ENCODE results near the gene AMPD2.

The AMPD2 gene

DNA sequence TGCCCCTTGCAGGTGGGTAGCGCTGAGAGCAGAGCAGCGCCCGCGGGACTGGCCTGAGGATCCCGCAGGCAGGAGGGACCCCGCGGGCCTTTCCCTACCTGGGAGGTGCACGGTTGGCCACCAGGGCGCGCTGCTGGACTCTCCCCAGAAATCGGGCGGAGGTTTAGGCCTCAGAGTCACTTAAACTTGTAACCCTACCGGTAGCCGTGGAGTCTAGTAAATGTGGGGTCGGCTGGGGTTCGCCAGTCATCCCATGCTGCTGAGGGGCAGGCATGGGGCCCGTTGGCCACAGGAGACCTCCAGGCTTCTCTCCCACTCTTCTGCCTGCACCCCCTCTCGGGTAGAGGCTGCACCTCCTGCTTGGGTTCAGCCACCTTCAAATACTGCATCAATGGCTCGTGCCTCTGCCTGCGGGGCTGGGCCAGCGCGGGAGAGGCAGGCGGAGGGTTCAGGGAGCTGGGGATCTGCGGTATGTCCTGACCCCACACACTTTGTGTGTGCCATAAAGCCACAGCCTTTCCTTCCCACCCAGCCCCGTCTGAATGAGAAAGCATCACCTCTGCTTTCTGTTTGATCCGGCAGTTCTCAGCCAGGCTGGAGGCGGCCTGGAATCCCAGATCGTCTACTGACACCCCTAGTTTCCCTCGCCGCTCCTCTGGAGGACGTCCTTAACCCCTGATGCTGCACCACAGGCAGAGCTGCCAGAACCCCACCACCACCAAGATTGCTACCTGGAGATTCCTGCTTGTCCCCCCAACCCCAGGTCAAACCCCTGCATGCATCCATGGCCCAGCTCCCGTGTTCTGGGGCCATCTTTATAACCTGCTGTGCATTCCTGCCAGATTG is 24.0 kb downstream of the AMPD2 start:
- no peaks in the 10 kb centered on the region for H3K27me3 ChIP-seq (ENCODE audit: insufficient read depth, low read depth, severe bottlenecking)
- H3K27ac ChIP-seq, result no peak overlapping the region
- peak; percentile 89 for DNase-seq

DNA sequence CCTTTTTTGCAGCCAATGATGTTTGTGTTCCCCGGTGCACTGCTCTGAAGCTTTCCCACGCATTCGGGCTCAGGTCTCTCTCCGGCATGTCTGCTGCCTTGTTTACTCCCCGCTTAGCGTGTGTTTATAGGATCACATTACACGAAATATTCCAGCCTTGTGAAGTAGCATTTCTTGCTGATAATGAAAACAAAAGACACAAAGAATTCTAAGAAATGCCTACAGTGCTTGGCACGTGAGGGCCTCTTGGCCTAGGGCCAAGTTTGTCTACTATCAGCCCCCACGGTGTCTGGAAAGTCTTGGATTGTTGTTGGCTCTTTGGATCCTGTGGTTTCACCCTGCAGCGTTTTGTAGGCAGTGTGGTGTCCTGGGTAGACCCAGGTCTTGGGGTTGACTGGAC is 25.0 kb downstream of the AMPD2 start:
- TF ChIP-seq, protein P1, sequence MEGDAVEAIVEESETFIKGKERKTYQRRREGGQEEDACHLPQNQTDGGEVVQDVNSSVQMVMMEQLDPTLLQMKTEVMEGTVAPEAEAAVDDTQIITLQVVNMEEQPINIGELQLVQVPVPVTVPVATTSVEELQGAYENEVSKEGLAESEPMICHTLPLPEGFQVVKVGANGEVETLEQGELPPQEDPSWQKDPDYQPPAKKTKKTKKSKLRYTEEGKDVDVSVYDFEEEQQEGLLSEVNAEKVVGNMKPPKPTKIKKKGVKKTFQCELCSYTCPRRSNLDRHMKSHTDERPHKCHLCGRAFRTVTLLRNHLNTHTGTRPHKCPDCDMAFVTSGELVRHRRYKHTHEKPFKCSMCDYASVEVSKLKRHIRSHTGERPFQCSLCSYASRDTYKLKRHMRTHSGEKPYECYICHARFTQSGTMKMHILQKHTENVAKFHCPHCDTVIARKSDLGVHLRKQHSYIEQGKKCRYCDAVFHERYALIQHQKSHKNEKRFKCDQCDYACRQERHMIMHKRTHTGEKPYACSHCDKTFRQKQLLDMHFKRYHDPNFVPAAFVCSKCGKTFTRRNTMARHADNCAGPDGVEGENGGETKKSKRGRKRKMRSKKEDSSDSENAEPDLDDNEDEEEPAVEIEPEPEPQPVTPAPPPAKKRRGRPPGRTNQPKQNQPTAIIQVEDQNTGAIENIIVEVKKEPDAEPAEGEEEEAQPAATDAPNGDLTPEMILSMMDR (IDR thresholded peaks at IDR 0.05; ENCODE audit: low read depth, low read length), result no peak
- no peak for DNase-seq
- no peaks in the 10 kb centered on the region for H3K36me3 ChIP-seq
- no peaks in the 10 kb centered on the region for H3K27me3 ChIP-seq (ENCODE audit: insufficient read depth, low read depth, severe bottlenecking)
- H3K9me3 ChIP-seq (ENCODE audit: severe bottlenecking), result no peaks in the 10 kb centered on the region
- no peak overlapping the region for H3K4me3 ChIP-seq (ENCODE audit: low read depth, low read length)
- no peak overlapping the region for H3K27ac ChIP-seq

More for the DNA sequence above, 24.0 kb downstream of the AMPD2 start:
- TF ChIP-seq, protein P1 (IDR thresholded peaks at IDR 0.05; ENCODE audit: low read depth, low read length), result peak; percentile 82
- no peaks in the 10 kb centered on the region for H3K9me3 ChIP-seq (ENCODE audit: severe bottlenecking)
- H3K36me3 ChIP-seq, result no peaks in the 10 kb centered on the region
- no peak overlapping the region for H3K4me3 ChIP-seq (ENCODE audit: low read depth, low read length)

DNA sequence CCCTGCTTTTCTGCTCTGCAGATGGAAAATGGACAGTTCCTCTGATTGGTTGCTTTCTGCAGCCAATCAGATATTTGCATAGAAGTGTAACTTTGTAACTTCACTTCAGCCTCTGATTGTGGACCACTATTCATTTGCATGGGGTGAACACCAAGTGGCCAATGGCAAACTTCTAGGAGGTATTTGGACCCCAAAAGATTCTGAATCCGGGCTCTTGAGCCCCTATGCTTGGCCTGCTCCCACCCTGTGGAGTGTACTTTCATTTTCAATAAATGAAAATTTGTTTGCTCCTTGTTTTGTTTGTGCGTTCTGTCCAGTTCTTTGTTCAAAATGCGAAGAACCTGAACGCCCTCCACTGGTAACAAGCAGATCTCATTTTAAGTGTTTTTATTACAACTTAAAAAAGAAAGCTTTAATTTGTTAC is 29.9 kb downstream of the AMPD2 start:
- no peak overlapping the region for H3K4me3 ChIP-seq (ENCODE audit: low read depth, low read length)
- no peaks in the 10 kb centered on the region for H3K27me3 ChIP-seq (ENCODE audit: insufficient read depth, low read depth, severe bottlenecking)
- no peaks in the 10 kb centered on the region for H3K9me3 ChIP-seq (ENCODE audit: severe bottlenecking)
- TF ChIP-seq, protein P1 (IDR thresholded peaks at IDR 0.05; ENCODE audit: low read depth, low read length), result 0 out of 2 replicates have a peak, but pooled peaks have one; percentile 12
- no peaks in the 10 kb centered on the region for H3K36me3 ChIP-seq
- no peak overlapping the region for H3K27ac ChIP-seq
- no peak for DNase-seq

DNA sequence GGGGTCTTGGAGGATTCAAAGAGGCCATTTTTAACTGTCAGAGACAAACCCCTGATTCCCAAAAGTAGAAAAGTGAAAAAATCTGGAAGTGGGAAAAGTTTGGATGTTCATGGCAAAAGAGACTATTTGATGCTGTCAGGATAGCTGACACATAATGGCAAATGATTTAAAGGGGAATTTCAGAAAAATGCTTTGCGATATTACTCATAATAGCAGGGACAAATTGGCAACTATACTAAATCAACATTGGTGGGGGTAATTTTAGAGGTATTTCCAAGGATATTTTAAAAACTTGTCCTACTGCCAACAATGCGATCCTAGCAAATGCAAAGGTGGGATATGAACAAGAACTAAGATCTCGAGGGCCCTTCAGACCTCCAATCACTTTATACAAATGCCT is 31.0 kb downstream of the AMPD2 start:
- Histone ChIP-seq H3K27me3 (ENCODE audit: insufficient read depth, low read depth, severe bottlenecking) (no peaks in the 10 kb centered on the region), H3K9me3 (ENCODE audit: severe bottlenecking) (no peaks in the 10 kb centered on the region), H3K4me3 (ENCODE audit: low read depth, low read length) (no peak overlapping the region), H3K36me3 (no peaks in the 10 kb centered on the region), H3K27ac (no peak overlapping the region)
- no peak for DNase-seq
- TF ChIP-seq, protein P1 (IDR thresholded peaks at IDR 0.05; ENCODE audit: low read depth, low read length), result no peak

DNA sequence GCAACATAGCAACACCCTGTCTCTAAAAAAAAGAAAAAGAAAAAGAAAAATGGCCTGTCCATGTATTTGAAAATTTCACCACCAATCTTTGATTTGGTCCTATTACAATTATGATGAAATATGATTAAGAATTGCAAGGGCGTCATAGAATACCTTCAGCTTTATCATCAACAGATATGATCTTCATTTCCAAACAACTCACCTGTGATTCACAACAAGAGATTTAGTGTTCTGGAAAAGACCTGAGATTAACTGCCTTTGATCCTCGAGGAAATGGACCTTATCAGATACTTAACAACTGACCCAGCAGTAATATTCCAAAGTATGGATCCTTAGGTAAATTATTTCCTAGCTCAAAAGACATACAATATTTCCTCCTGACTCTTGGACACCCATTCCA is 32.8 kb downstream of the AMPD2 start:
- Histone ChIP-seq H3K36me3 (no peaks in the 10 kb centered on the region), H3K27ac (no peak overlapping the region), H3K27me3 (ENCODE audit: insufficient read depth, low read depth, severe bottlenecking) (no peaks in the 10 kb centered on the region), H3K9me3 (ENCODE audit: severe bottlenecking) (no peaks in the 10 kb centered on the region), H3K4me3 (ENCODE audit: low read depth, low read length) (no peak overlapping the region)
- no peak for DNase-seq
- TF ChIP-seq, protein P1 (IDR thresholded peaks at IDR 0.05; ENCODE audit: low read depth, low read length), result no peak

Measured in WERI-Rb-1 (cell line).